Uterus (tissue), 4 donors: ENCODE data around the gene DDN. TPM values are rescaled to one million over a fixed set of nuclear protein-coding genes. Genes with fewer than 3 reads are reported as not detected.

Source experiments
- DNase-seq, 2 donors: peaks; one replicate each; pipeline ENCODE4 v3.0.0-alpha.2; 2019 to 2020
- H3K27ac ChIP-seq, 2 donors: fragments of 200-600 bp; sonication (generic); 1 replicate in 1 of 2; 2 replicates in 1 of 2; pipeline ENCODE4 v1.5.1; 2016 to 2018
- H3K27me3 ChIP-seq, 2 donors: fragments of 200-600 bp; sonication (generic); one replicate each; pipeline ENCODE4 v1.5.1; 2018 to 2019; ENCODE audit warnings: control low read depth in 1 of 2
- H3K36me3 ChIP-seq, 2 donors: fragments of 200-600 bp; sonication (generic); one replicate each; pipeline ENCODE4 v1.5.1; 2019; ENCODE audit warnings: control low read depth in 1 of 2
- H3K4me1 ChIP-seq, 2 donors: fragments of 200-600 bp; sonication (generic); one replicate each; pipeline ENCODE4 v1.5.1; 2018 to 2019; ENCODE audit warnings: control low read depth in 1 of 2
- H3K4me3 ChIP-seq, 2 donors: fragments of 200-600 bp; sonication (generic); 1 replicate in 1 of 2; 2 replicates in 1 of 2; pipeline ENCODE4 v1.5.1; 2018 to 2019; ENCODE audit warnings: mild to moderate bottlenecking in 1 of 2
- H3K9me3 ChIP-seq, 2 donors: fragments of 200-600 bp; sonication (generic); one replicate each; pipeline ENCODE4 v1.5.1; 2019; ENCODE audit warnings: control low read depth in 1 of 2
- CTCF ChIP-seq, 4 experiments: fragments of 200-600 bp in 2 of 4; fragments of 450-650 bp in 2 of 4; sonication (generic) in 2 of 4; IDR thresholded peaks; one replicate each; pipeline ENCODE4 v1.5.1; 2016 to 2019; ENCODE audit warnings: antibody characterized with exemption in 4 of 4, mild to moderate bottlenecking in 2 of 4, moderate library complexity in 1 of 4
- POLR2A ChIP-seq, 2 donors: fragments of 450-650 bp; IDR thresholded peaks; one replicate each; pipeline ENCODE4 v1.6.1; 2016; ENCODE audit warnings: antibody characterized with exemption in 2 of 2, mild to moderate bottlenecking in 1 of 2, moderate library complexity in 1 of 2
- intact Hi-C: fragments of 100-400 bp; cut with DNase I; formaldehyde crosslinking; loops from one replicate; pipeline ENCODE4 v1.15.1; 2023; ENCODE audit warnings: low total_unique reads
- total RNA-seq, 4 donors: library from RNA; depleted of rRNA in 3 of 4; stranded (reverse); fragments of >200 nt in 3 of 4; gene quantifications; one replicate each; pipeline versions ENCODE4 v1.1.0 to v1.2.4, GENCODE V29; 2014 to 2023
- donor health status: DM: yes; HTN: yes; CAD: no.

DDN gene
- total RNA-seq, 4 donors from 2014 or later, result 0.18 TPM; not detected in 3

DNA sequence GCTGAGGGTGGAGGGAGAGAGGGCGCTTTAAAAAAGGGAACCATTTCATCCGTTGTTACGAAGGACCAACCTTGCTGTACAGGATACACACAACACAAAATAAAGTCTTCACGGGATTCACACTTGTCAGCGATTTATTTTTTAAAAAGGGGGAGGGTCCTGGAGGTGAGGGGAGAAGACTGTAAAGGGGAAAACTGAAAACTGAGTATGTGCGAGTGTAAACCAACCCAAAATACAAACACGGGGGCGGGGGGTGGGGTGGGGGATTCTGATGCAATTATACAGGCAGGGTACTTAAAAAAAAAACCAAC, 19.9 kb upstream of the DDN start:
- TF ChIP-seq POLR2A (IDR thresholded peaks at IDR 0.05) (no peak), CTCF (IDR thresholded peaks at IDR 0.05) (no peak)
- Histone ChIP-seq H3K9me3 (no peaks in the 10 kb centered on the region), H3K4me1 (peaks cover 0 to 5% of the 10 kb centered on the region in 2 donors), H3K4me3 (peak overlapping the region; percentile 77 to 88), H3K27ac (peak overlapping the region; percentile 85 to 86), H3K36me3 (no peaks in the 10 kb centered on the region), H3K27me3 (no peaks in the 10 kb centered on the region)
- intact Hi-C loops, result no loop called here
- no peak for DNase-seq

DNA sequence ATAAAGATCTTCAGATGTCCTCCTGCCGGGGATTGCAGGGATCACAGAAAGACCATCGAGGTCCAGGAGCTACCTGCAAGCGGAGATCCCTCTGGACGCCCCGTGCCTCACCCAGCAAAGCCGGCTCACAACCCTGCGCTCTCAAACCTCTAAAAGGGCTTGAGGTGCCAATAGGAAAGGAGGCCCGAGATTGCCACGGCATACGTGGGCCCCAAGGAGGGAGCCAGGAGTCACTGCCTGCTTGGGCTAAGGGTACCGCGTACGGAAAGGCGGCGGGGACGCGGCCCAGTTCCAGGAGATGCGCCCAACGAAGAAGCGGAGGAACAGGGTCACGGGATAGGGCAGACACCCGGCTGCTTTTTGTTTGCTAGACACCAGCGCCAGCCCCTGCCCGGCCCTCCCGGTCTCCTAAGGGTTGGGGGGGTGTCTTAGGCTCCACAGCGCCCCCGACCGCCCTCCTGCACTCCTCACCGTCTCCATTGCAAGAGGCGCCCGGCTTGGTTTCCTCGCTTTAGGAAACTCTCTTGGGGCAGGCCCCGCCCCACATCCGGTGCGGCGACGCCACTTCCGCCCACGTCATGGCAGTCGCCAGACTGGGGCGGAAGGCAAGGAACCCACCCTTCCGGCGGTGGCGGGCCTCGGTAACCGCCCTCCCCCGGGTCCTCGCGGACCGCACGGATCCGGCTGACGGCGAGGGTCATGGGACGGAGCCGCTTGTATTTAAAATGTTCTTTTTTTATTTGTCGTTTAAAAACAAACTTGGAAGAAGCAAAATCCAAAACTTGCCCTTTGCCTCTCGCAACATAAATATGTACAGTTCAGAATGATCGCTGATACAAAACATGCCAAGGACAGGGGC, 19.3 kb upstream of the DDN start, which contains the start of gene PRKAG1:
Gene PRKAG1 (minus strand): TSS at position 516 of the 859 bp plus-strand sequence. CDS start 36 bp downstream, at position 480.
- Histone ChIP-seq H3K36me3 (no peaks in the 10 kb centered on the region), H3K27ac (peak within 1 kb of the TSS; percentile 85 to 86), H3K27me3 (no peaks in the 10 kb centered on the region), H3K4me1 (peaks cover 0 to 5% of the 10 kb centered on the region in 2 donors), H3K9me3 (no peaks in the 10 kb centered on the region), H3K4me3 (peak within 1 kb of the TSS; percentile 77 to 88)
- intact Hi-C loops, result no loop called here
- peak; percentile 94 to 95 for DNase-seq
- TF ChIP-seq POLR2A (IDR thresholded peaks at IDR 0.05) (peak; percentile 84 to 88), CTCF (IDR thresholded peaks at IDR 0.05) (peak; percentile 36 to 51 (median 42))

DNA sequence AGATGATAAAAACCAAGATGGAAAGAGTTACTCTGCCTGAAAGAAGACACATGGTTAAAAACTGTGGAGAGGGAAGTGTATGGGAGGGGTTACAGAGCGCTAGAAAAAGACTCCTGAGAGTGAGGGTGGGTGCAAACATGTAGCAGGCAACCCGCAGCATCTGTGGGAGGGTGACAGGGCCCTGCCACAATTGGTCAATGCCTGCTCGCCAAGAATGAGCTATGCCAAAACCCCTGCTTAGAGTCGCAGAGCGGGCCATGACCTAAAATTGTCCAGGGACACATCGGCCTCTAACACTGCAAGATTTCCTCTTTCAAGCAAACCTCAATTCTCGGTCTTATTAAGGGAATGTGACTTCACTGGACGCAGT, 18.7 kb upstream of the DDN start:
- Histone ChIP-seq H3K4me3 (peak overlapping the region; percentile 77 to 88), H3K27me3 (no peaks in the 10 kb centered on the region), H3K27ac (peak overlapping the region; percentile 85 to 86), H3K9me3 (no peaks in the 10 kb centered on the region), H3K36me3 (no peaks in the 10 kb centered on the region), H3K4me1 (peaks cover 0 to 5% of the 10 kb centered on the region in 2 donors)
- no peak for TF ChIP-seq POLR2A (IDR thresholded peaks at IDR 0.05)
- no peak for TF ChIP-seq CTCF (IDR thresholded peaks at IDR 0.05)
- intact Hi-C loops, result no loop called here
- DNase-seq, result peak in 1 of 2 donors; percentile 19

- no peak for DNase-seq
- Histone ChIP-seq H3K27ac (no peak overlapping the region), H3K4me1 (peaks cover 0 to 5% of the 10 kb centered on the region in 2 donors), H3K36me3 (no peaks in the 10 kb centered on the region), H3K4me3 (no peak overlapping the region), H3K9me3 (no peaks in the 10 kb centered on the region), H3K27me3 (no peaks in the 10 kb centered on the region)
- intact Hi-C loops, result no loop called here
- no peak for TF ChIP-seq POLR2A (IDR thresholded peaks at IDR 0.05)
- TF ChIP-seq CTCF (IDR thresholded peaks at IDR 0.05), result no peak
Measured at GRCh38 chr12:49015196-49015595, 16.0 kb upstream of the DDN start.

DNA sequence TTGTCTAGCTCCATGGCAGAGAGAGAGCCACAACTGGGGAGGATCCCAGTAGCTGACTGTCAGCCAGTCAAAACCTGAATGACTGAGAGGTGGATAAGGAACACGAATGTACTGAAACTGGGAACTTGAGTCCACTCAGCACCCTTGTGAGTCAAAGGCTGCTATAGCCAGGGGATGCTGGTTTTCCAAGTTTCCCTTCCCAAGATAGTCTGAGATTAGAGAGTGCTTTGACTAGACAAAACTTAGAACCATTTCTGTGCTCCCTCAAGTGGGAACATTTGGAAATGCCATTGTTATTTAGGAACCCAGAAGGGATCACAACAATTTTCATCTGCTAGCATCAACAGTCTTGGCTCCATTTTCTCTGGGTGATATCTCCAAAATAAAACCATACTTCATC, 15.4 kb upstream of the DDN start:
- intact Hi-C loops, result no loop called here
- H3K27me3 ChIP-seq, result no peaks in the 10 kb centered on the region
- TF ChIP-seq POLR2A (IDR thresholded peaks at IDR 0.05) (no peak), CTCF (IDR thresholded peaks at IDR 0.05) (no peak)
- DNase-seq, result no peak
- H3K9me3 ChIP-seq, result no peaks in the 10 kb centered on the region
- H3K4me3 ChIP-seq, result no peak overlapping the region
- H3K4me1 ChIP-seq, result peaks cover 0 to 5% of the 10 kb centered on the region in 2 donors
- H3K27ac ChIP-seq, result no peak overlapping the region
- no peaks in the 10 kb centered on the region for H3K36me3 ChIP-seq
